HepG2 (cell line): ENCODE measurements around the gene ZC3H18. TPM values are rescaled to one million over a fixed set of nuclear protein-coding genes. Genes with fewer than 3 reads are reported as not detected.

ENCODE experiments used
- ATF7-NPFF ChIP-seq: sonication (generic); formaldehyde crosslinking; IDR thresholded peaks from 2 replicates; pipeline ENCODE4 v1.8.1; 2023; ENCODE audit warnings: mild to moderate bottlenecking, low read depth, missing genetic modification reagents, moderate library complexity
- HOXA3 ChIP-seq: sonication (generic); formaldehyde crosslinking; IDR thresholded peaks from 2 replicates; pipeline ENCODE4 v1.5.0; 2020; ENCODE audit warnings: missing genetic modification reagents
- IRX3 ChIP-seq: sonication (generic); formaldehyde crosslinking; IDR thresholded peaks from 2 replicates; pipeline ENCODE4 v1.8.1; 2023; ENCODE audit warnings: mild to moderate bottlenecking, low read depth, missing genetic modification reagents, borderline replicate concordance
- MTA1 ChIP-seq: sonication (generic); formaldehyde crosslinking; IDR thresholded peaks from 2 replicates; pipeline ENCODE4 v1.4.0; 2020; ENCODE audit warnings: missing genetic modification reagents, mild to moderate bottlenecking, borderline replicate concordance
- NR2F6 ChIP-seq, 2 experiments: IDR thresholded peaks; 2 replicates each; pipeline ENCODE4 v1.6.1; 2016; ENCODE audit warnings: antibody characterized with exemption in 1 of 2, mild to moderate bottlenecking in 1 of 2
- PHF20 ChIP-seq: sonication (generic); formaldehyde crosslinking; IDR thresholded peaks from 2 replicates; pipeline ENCODE4 v1.5.0; 2020; ENCODE audit warnings: mild to moderate bottlenecking, missing genetic modification reagents
- ZNF180 ChIP-seq: sonication (generic); formaldehyde crosslinking; IDR thresholded peaks from 2 replicates; pipeline ENCODE4 v1.4.0; 2020; ENCODE audit warnings: low read depth, missing genetic modification reagents, borderline replicate concordance
- ZNF562 ChIP-seq: sonication (generic); formaldehyde crosslinking; IDR thresholded peaks from 2 replicates; pipeline ENCODE4 v1.8.0; 2022; ENCODE audit warnings: missing genetic modification reagents, borderline replicate concordance
- ZNF772 ChIP-seq: sonication (generic); formaldehyde crosslinking; IDR thresholded peaks from 2 replicates; pipeline ENCODE4 v1.5.0; 2020; ENCODE audit warnings: mild to moderate bottlenecking, missing genetic modification reagents
- ZSCAN21 ChIP-seq: sonication (generic); formaldehyde crosslinking; IDR thresholded peaks from 2 replicates; pipeline ENCODE4 v1.8.0; 2022; ENCODE audit warnings: mild to moderate bottlenecking, missing genetic modification reagents, moderate library complexity, borderline replicate concordance
- polyA plus RNA-seq, 8 experiments: library from polyadenylated mRNA; depleted of rRNA in 3 of 8; stranded (reverse) in 7 of 8; unstranded in 1 of 8; fragments of >200 nt; fragmentation: Illumina TruSeq in 4 of 8; extraction: Trizol in 4 of 8; gene quantifications; 2 replicates each; pipeline versions ENCODE4 v1.2.1 to v1.2.3, GENCODE V29; 2011 to 2016; ENCODE audit warnings: low read depth in 4 of 8, missing spikeins in 1 of 8, mixed read lengths in 1 of 8; ENCODE audit not compliant: insufficient read depth in 1 of 8
- total RNA-seq, 5 experiments: library from RNA; depleted of rRNA; stranded (reverse); fragments of >200 nt; fragmentation: Illumina TruSeq; extraction: Trizol; gene quantifications; 2 replicates each; pipeline ENCODE4 v1.2.3, GENCODE V29; 2016; ENCODE audit warnings: low read depth in 1 of 5
- TF ChIP-seq, protein P1 (sequence below): sonication (generic); formaldehyde crosslinking; IDR thresholded peaks from 2 replicates; pipeline ENCODE4 v1.5.1; 2020; ENCODE audit warnings: mild to moderate bottlenecking, missing genetic modification reagents, moderate library complexity
- TF ChIP-seq, protein P2 (sequence below): fragments of 450-650 bp; IDR thresholded peaks from 2 replicates; pipeline ENCODE4 v1.6.1; 2017
- TF ChIP-seq, protein P3 (sequence below): sonication (generic); formaldehyde crosslinking; IDR thresholded peaks from 2 replicates; pipeline ENCODE4 v1.4.0; 2020; ENCODE audit warnings: missing genetic modification reagents
- TF ChIP-seq, protein P4 (sequence below): sonication (generic); formaldehyde crosslinking; IDR thresholded peaks from 2 replicates; pipeline ENCODE4 v1.5.1; 2020; ENCODE audit warnings: missing genetic modification reagents, mild to moderate bottlenecking, borderline replicate concordance
- TF ChIP-seq, protein P5 (sequence below): sonication (generic); formaldehyde crosslinking; conservative IDR thresholded peaks from 2 replicates; pipeline ENCODE4 v1.8.0; 2022; ENCODE audit warnings: mild to moderate bottlenecking, moderate library complexity, missing genetic modification reagents

The ZC3H18 gene
- total and polyA plus RNA-seq, 2 of the 13 experiments (the other 11 are each of a cell fraction or from before 2014, with no cell fraction given): 11.2 to 27.4 TPM

DNA sequence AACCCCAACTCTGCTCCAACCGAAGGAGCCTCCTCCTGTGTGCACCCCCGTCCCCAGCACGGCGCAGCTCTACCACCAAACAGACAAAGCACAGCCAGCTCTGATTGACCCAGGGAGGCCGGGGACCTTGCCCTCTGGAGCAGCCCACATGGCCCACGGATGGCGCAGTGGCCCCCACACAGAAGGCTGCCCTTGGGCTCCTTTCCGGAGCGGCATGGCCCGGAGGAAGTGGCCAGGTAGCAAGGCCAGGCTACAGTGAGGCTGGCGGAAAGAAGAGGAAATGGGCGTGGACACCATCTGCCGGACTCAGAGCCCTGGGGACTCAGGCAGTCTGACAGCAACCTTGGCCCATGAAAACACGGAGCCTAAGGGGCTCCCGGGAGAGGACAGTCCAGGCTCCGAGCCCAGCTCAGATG lies 19.9 kb upstream of the ZC3H18 start (continued):
- TF ChIP-seq ZSCAN21 (CRISPR knock-in tag) (no peak), MTA1 (CRISPR knock-in tag) (no peak), IRX3 (no peak), HOXA3 (peak; percentile 38; the same call in 1 of the 2 replicates), NR2F6 (IDR thresholded peaks at IDR 0.05) (no peak), NR2F6 (CRISPR knock-in tag; IDR thresholded peaks at IDR 0.05) (peak; percentile 56), ATF7-NPFF (CRISPR knock-in tag) (peak; percentile 41; the same call in 1 of the 2 replicates), ZNF772 (CRISPR knock-in tag) (no peak), ZNF180 (no peak), PHF20 (CRISPR knock-in tag) (0 out of 2 replicates have a peak, but pooled peaks have one; percentile 42), ZNF562 (CRISPR knock-in tag) (no peak)
- TF ChIP-seq, protein P1, sequence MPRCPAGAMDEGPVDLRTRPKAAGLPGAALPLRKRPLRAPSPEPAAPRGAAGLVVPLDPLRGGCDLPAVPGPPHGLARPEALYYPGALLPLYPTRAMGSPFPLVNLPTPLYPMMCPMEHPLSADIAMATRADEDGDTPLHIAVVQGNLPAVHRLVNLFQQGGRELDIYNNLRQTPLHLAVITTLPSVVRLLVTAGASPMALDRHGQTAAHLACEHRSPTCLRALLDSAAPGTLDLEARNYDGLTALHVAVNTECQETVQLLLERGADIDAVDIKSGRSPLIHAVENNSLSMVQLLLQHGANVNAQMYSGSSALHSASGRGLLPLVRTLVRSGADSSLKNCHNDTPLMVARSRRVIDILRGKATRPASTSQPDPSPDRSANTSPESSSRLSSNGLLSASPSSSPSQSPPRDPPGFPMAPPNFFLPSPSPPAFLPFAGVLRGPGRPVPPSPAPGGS (CRISPR knock-in tag): no peak
- TF ChIP-seq, protein P2, sequence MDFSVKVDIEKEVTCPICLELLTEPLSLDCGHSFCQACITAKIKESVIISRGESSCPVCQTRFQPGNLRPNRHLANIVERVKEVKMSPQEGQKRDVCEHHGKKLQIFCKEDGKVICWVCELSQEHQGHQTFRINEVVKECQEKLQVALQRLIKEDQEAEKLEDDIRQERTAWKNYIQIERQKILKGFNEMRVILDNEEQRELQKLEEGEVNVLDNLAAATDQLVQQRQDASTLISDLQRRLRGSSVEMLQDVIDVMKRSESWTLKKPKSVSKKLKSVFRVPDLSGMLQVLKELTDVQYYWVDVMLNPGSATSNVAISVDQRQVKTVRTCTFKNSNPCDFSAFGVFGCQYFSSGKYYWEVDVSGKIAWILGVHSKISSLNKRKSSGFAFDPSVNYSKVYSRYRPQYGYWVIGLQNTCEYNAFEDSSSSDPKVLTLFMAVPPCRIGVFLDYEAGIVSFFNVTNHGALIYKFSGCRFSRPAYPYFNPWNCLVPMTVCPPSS: no peak
- TF ChIP-seq, protein P3, sequence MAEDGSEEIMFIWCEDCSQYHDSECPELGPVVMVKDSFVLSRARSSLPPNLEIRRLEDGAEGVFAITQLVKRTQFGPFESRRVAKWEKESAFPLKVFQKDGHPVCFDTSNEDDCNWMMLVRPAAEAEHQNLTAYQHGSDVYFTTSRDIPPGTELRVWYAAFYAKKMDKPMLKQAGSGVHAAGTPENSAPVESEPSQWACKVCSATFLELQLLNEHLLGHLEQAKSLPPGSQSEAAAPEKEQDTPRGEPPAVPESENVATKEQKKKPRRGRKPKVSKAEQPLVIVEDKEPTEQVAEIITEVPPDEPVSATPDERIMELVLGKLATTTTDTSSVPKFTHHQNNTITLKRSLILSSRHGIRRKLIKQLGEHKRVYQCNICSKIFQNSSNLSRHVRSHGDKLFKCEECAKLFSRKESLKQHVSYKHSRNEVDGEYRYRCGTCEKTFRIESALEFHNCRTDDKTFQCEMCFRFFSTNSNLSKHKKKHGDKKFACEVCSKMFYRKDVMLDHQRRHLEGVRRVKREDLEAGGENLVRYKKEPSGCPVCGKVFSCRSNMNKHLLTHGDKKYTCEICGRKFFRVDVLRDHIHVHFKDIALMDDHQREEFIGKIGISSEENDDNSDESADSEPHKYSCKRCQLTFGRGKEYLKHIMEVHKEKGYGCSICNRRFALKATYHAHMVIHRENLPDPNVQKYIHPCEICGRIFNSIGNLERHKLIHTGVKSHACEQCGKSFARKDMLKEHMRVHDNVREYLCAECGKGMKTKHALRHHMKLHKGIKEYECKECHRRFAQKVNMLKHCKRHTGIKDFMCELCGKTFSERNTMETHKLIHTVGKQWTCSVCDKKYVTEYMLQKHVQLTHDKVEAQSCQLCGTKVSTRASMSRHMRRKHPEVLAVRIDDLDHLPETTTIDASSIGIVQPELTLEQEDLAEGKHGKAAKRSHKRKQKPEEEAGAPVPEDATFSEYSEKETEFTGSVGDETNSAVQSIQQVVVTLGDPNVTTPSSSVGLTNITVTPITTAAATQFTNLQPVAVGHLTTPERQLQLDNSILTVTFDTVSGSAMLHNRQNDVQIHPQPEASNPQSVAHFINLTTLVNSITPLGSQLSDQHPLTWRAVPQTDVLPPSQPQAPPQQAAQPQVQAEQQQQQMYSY: peak; percentile 68; the same call in 1 of the 2 replicates
- TF ChIP-seq, protein P4, sequence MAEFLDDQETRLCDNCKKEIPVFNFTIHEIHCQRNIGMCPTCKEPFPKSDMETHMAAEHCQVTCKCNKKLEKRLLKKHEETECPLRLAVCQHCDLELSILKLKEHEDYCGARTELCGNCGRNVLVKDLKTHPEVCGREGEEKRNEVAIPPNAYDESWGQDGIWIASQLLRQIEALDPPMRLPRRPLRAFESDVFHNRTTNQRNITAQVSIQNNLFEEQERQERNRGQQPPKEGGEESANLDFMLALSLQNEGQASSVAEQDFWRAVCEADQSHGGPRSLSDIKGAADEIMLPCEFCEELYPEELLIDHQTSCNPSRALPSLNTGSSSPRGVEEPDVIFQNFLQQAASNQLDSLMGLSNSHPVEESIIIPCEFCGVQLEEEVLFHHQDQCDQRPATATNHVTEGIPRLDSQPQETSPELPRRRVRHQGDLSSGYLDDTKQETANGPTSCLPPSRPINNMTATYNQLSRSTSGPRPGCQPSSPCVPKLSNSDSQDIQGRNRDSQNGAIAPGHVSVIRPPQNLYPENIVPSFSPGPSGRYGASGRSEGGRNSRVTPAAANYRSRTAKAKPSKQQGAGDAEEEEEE (CRISPR knock-in tag): no peak
- TF ChIP-seq, protein P5, sequence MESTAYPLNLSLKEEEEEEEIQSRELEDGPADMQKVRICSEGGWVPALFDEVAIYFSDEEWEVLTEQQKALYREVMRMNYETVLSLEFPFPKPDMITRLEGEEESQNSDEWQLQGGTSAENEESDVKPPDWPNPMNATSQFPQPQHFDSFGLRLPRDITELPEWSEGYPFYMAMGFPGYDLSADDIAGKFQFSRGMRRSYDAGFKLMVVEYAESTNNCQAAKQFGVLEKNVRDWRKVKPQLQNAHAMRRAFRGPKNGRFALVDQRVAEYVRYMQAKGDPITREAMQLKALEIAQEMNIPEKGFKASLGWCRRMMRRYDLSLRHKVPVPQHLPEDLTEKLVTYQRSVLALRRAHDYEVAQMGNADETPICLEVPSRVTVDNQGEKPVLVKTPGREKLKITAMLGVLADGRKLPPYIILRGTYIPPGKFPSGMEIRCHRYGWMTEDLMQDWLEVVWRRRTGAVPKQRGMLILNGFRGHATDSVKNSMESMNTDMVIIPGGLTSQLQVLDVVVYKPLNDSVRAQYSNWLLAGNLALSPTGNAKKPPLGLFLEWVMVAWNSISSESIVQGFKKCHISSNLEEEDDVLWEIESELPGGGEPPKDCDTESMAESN (CRISPR knock-in tag): no peak
